ENCODE measurements around the gene CCNY.

Gene CCNY

GRCh38 chr10:35467186-35467585, 130.9 kb downstream of the CCNY start:
- DNase-seq (ENCODE audit: low read depth in 3 of 3, low spot score in 1 of 3) = no peak

GRCh38 chr10:35470248-35470924, 134.1 kb downstream of the CCNY start:
- no peak for DNase-seq (ENCODE audit: low read depth in 3 of 3, low spot score in 1 of 3)

GRCh38 chr10:35470925-35471315, 134.6 kb downstream of the CCNY start:
- DNase-seq (ENCODE audit: low read depth in 3 of 3, low spot score in 1 of 3) = no peak

GRCh38 chr10:35471435-35471834, 135.1 kb downstream of the CCNY start:
- no peak for DNase-seq (ENCODE audit: low read depth in 3 of 3, low spot score in 1 of 3)

GRCh38 chr10:35480142-35480541, 143.8 kb downstream of the CCNY start:
- DNase-seq (ENCODE audit: low read depth in 3 of 3, low spot score in 1 of 3) = no peak

- DNase-seq (ENCODE audit: low read depth in 3 of 3, low spot score in 1 of 3) = no peak
Observed at GRCh38 chr10:35481413-35481812, 145.1 kb downstream of the CCNY start.

- no peak for DNase-seq (ENCODE audit: low read depth in 3 of 3, low spot score in 1 of 3)
Observed at GRCh38 chr10:35486297-35486990, 150.1 kb downstream of the CCNY start.

GRCh38 chr10:35487336-35488034, 151.2 kb downstream of the CCNY start:
- DNase-seq (ENCODE audit: low read depth in 3 of 3, low spot score in 1 of 3) = no peak

- DNase-seq (ENCODE audit: low read depth in 3 of 3, low spot score in 1 of 3) = no peak
Observed at GRCh38 chr10:35488228-35488627, 151.9 kb downstream of the CCNY start.

- DNase-seq (ENCODE audit: low read depth in 3 of 3, low spot score in 1 of 3) = no peak
Observed at GRCh38 chr10:35492386-35493195, 156.3 kb downstream of the CCNY start.

- no peak for DNase-seq (ENCODE audit: low read depth in 3 of 3, low spot score in 1 of 3)
Observed at GRCh38 chr10:35493196-35494118, 157.1 kb downstream of the CCNY start.

GRCh38 chr10:35495521-35496119, 159.3 kb downstream of the CCNY start:
- no peak for DNase-seq (ENCODE audit: low read depth in 3 of 3, low spot score in 1 of 3)

- no peak for DNase-seq (ENCODE audit: low read depth in 3 of 3, low spot score in 1 of 3)
Observed at GRCh38 chr10:35497909-35498308, 161.6 kb downstream of the CCNY start.

GRCh38 chr10:35498693-35499092, 162.4 kb downstream of the CCNY start:
- DNase-seq (ENCODE audit: low read depth in 3 of 3, low spot score in 1 of 3) = no peak

GRCh38 chr10:35501923-35502322, 165.6 kb downstream of the CCNY start:
- DNase-seq (ENCODE audit: low read depth in 3 of 3, low spot score in 1 of 3) = no peak

GRCh38 chr10:35502692-35503091, 166.4 kb downstream of the CCNY start:
- DNase-seq (ENCODE audit: low read depth in 3 of 3, low spot score in 1 of 3) = no peak

GRCh38 chr10:35503578-35503977, 167.3 kb downstream of the CCNY start:
- no peak for DNase-seq (ENCODE audit: low read depth in 3 of 3, low spot score in 1 of 3)

- DNase-seq (ENCODE audit: low read depth in 3 of 3, low spot score in 1 of 3) = no peak
Observed at GRCh38 chr10:35504132-35504531, 167.8 kb downstream of the CCNY start.

GRCh38 chr10:35505241-35505873, 169.0 kb downstream of the CCNY start:
- DNase-seq (ENCODE audit: low read depth in 3 of 3, low spot score in 1 of 3) = no peak

Data from stimulated activated CD4-positive, alpha-beta T cell treated with anti-CD3 and anti-CD28 coated beads, TNF-alpha, amount 100 ng/mL, for 1 hour (primary cell).